Measurements from ENCODE around the gene TMEM165.

TMEM165 gene

DNA sequence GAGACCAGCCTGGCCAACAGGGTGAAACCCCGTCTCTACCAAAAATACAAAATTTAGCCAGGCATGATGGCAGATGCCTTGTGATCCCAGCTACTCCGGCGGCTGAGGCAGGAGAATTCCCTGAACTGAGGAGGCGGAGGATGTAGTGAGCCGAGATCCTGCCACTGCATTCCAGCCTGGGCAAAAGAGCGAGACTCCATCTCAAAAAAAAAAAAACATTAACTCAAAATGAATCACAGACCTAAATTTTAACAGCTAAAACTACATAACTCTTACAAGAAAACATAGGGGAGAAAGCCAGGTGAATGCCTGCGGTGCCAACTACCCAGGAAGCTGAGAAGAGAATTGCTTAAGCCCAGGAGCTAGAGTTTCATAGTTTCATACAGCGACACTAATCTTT lies 54.8 kb downstream of the TMEM165 start:
- Histone ChIP-seq H3K9me3 (ENCODE audit: low read length) (no peaks in the 10 kb centered on the region), H3K4me3 (ENCODE audit: low read depth, low read length, poor library complexity, severe bottlenecking) (no peak overlapping the region), H3K4me2 (ENCODE audit: low read length) (no peak overlapping the region), H3K79me2 (ENCODE audit: insufficient read depth, low read length) (no peaks in the 10 kb centered on the region), H3K9me2 (ENCODE audit: low read depth, low read length) (no peaks in the 10 kb centered on the region), H3F3A (ENCODE audit: insufficient read depth, low read length) (no peaks in the 10 kb centered on the region), H3K9ac (ENCODE audit: low read length) (no peak overlapping the region), H3K27me3 (ENCODE audit: insufficient read depth, low read length) (no peaks in the 10 kb centered on the region), H3K4me1 (ENCODE audit: insufficient read depth, low read length, severe bottlenecking) (no peaks in the 10 kb centered on the region), H3K27ac (ENCODE audit: low read depth, low read length, poor library complexity, severe bottlenecking) (no peak overlapping the region), H4K20me1 (ENCODE audit: insufficient read depth, low read length) (no peaks in the 10 kb centered on the region), H3K36me3 (ENCODE audit: insufficient read depth, low read length) (peaks cover 10% of the 10 kb centered on the region; the same call in 1 of the 2 replicates), H2AFZ (ENCODE audit: low read length) (no peak overlapping the region)
- TF ChIP-seq EZH2 (IDR thresholded peaks at IDR 0.05; ENCODE audit: borderline replicate concordance, low read length), result no peak
- TF ChIP-seq, protein P1, sequence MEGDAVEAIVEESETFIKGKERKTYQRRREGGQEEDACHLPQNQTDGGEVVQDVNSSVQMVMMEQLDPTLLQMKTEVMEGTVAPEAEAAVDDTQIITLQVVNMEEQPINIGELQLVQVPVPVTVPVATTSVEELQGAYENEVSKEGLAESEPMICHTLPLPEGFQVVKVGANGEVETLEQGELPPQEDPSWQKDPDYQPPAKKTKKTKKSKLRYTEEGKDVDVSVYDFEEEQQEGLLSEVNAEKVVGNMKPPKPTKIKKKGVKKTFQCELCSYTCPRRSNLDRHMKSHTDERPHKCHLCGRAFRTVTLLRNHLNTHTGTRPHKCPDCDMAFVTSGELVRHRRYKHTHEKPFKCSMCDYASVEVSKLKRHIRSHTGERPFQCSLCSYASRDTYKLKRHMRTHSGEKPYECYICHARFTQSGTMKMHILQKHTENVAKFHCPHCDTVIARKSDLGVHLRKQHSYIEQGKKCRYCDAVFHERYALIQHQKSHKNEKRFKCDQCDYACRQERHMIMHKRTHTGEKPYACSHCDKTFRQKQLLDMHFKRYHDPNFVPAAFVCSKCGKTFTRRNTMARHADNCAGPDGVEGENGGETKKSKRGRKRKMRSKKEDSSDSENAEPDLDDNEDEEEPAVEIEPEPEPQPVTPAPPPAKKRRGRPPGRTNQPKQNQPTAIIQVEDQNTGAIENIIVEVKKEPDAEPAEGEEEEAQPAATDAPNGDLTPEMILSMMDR (IDR thresholded peaks at IDR 0.05; ENCODE audit: low read length), result no peak

DNA sequence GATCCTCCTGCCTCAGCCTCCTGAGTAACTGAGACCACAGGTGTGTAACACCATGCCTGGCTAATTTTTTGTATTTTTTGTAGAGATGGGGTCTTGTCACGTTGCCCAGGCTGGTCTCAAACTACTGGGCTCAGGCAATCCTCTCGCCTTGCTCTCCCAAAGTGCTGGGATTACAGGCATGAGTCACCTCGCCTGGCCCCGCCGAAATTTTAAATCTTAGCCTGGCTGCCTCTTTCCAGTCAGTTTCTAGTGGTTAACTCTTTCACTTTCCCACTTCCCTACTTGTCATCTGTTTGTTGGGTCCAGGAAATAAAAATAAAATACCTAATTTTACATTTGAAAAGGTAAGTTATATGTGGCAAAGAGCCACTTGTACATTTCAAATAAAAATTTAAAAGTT lies 62.4 kb downstream of the TMEM165 start:
- TF ChIP-seq EZH2 (IDR thresholded peaks at IDR 0.05; ENCODE audit: borderline replicate concordance, low read length), result no peak
- TF ChIP-seq, protein P1 (IDR thresholded peaks at IDR 0.05; ENCODE audit: low read length), result no peak
- no peak overlapping the region for H3K4me2 ChIP-seq (ENCODE audit: low read length)
- no peaks in the 10 kb centered on the region for H3F3A ChIP-seq (ENCODE audit: insufficient read depth, low read length)
- H3K36me3 ChIP-seq (ENCODE audit: insufficient read depth, low read length), result no peaks in the 10 kb centered on the region
- H3K9me2 ChIP-seq (ENCODE audit: low read depth, low read length), result no peaks in the 10 kb centered on the region
- no peak overlapping the region for H2AFZ ChIP-seq (ENCODE audit: low read length)
- no peaks in the 10 kb centered on the region for H3K79me2 ChIP-seq (ENCODE audit: insufficient read depth, low read length)
- no peaks in the 10 kb centered on the region for H3K4me1 ChIP-seq (ENCODE audit: insufficient read depth, low read length, severe bottlenecking)
- H4K20me1 ChIP-seq (ENCODE audit: insufficient read depth, low read length), result no peaks in the 10 kb centered on the region
- no peaks in the 10 kb centered on the region for H3K27me3 ChIP-seq (ENCODE audit: insufficient read depth, low read length)
- H3K9me3 ChIP-seq (ENCODE audit: low read length), result no peaks in the 10 kb centered on the region
- no peak overlapping the region for H3K9ac ChIP-seq (ENCODE audit: low read length)
- no peak overlapping the region for H3K27ac ChIP-seq (ENCODE audit: low read depth, low read length, poor library complexity, severe bottlenecking)
- H3K4me3 ChIP-seq (ENCODE audit: low read depth, low read length, poor library complexity, severe bottlenecking), result no peak overlapping the region

DNA sequence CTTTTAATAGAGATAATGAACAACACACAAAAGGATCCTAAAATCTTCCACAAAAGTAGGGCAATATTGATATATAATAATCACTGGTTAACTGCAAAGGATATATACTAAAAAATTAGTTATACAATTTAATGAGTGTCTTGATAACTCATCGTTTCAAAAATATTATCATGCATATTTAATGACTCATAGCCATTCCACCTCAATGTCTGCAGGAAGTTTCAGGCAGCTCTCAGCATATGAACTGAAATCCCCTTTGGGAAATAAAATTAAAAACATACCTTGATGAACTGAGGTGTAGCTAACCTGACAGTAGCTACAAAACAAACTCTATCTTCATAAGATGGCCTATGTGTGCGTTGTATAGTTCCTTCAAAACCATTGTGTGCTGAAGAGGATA lies 62.9 kb downstream of the TMEM165 start:
- Histone ChIP-seq H3F3A (ENCODE audit: insufficient read depth, low read length) (no peaks in the 10 kb centered on the region), H3K27me3 (ENCODE audit: insufficient read depth, low read length) (no peaks in the 10 kb centered on the region), H3K9ac (ENCODE audit: low read length) (no peak overlapping the region), H3K9me3 (ENCODE audit: low read length) (no peaks in the 10 kb centered on the region), H3K27ac (ENCODE audit: low read depth, low read length, poor library complexity, severe bottlenecking) (no peak overlapping the region), H3K4me1 (ENCODE audit: insufficient read depth, low read length, severe bottlenecking) (no peaks in the 10 kb centered on the region), H4K20me1 (ENCODE audit: insufficient read depth, low read length) (no peaks in the 10 kb centered on the region), H2AFZ (ENCODE audit: low read length) (no peak overlapping the region), H3K9me2 (ENCODE audit: low read depth, low read length) (no peaks in the 10 kb centered on the region), H3K4me2 (ENCODE audit: low read length) (no peak overlapping the region), H3K36me3 (ENCODE audit: insufficient read depth, low read length) (no peaks in the 10 kb centered on the region), H3K4me3 (ENCODE audit: low read depth, low read length, poor library complexity, severe bottlenecking) (no peak overlapping the region), H3K79me2 (ENCODE audit: insufficient read depth, low read length) (no peaks in the 10 kb centered on the region)
- TF ChIP-seq EZH2 (IDR thresholded peaks at IDR 0.05; ENCODE audit: borderline replicate concordance, low read length), result no peak
- TF ChIP-seq, protein P1 (IDR thresholded peaks at IDR 0.05; ENCODE audit: low read length), result no peak
